Caco-2 (cell line): Measurements from ENCODE around the gene DAB1. TPM values are rescaled to one million over a fixed set of nuclear protein-coding genes. Genes with fewer than 3 reads are reported as not detected.

ENCODE experiments used
- BruUV-seq: library from RNA; stranded (reverse); fragments of 400-500 nt; replicated peaks from 2 replicates; lab custom pipeline; 2021; lab: Mats Ljungman, UMichigan
- CTCF ChIA-PET: fragments of 300-600 bp; sonication (Branson Sonifier 250); formaldehyde crosslinking; loops from one replicate; lab custom pipeline; 2022; ENCODE audit warnings: antibody characterized with exemption; lab: Charles Lee
- POLR2A ChIA-PET: fragments of 300-600 bp; sonication (Branson Sonifier 250); formaldehyde crosslinking; loops from one replicate; lab custom pipeline; 2022; ENCODE audit warnings: antibody characterized with exemption; lab: Charles Lee
- DNase-seq, 2 experiments: peaks; one replicate each; pipeline versions ENCODE4 v3.0.0 to v3.0.0-alpha.2; 2020 to 2022
- H3K27me3 ChIP-seq: replicated peaks from 2 replicates; pipeline ENCODE4 v1.6.0; 2011; ENCODE audit warnings: low read length; ENCODE audit not compliant: control insufficient read depth, insufficient read depth
- H3K36me3 ChIP-seq: 2 replicates; pipeline ENCODE4 v1.5.1; 2011; ENCODE audit warnings: low read length; ENCODE audit not compliant: control insufficient read depth, insufficient read depth
- H3K4me1 ChIP-seq: fragments of 250-450 bp; sonication (Bioruptor Pico); 2 replicates; pipeline ENCODE4 v1.5.1; 2020; ENCODE audit warnings: mild to moderate bottlenecking
- H3K4me3 ChIP-seq: 2 replicates; pipeline ENCODE4 v1.5.1; 2011; ENCODE audit warnings: low read depth, mild to moderate bottlenecking, control low read depth, low read length
- H3K9me3 ChIP-seq: fragments of 250-450 bp; sonication (Bioruptor Pico); 2 replicates; pipeline ENCODE4 v1.5.1; 2020; ENCODE audit warnings: mild to moderate bottlenecking, moderate library complexity
- H3K27ac Mint-ChIP-seq: one replicate; pipeline ENCODE4 v1.8.0; 2022; ENCODE audit warnings: mixed read lengths; ENCODE audit not compliant: unreplicated experiment
- H3K27me3 Mint-ChIP-seq: one replicate; pipeline ENCODE4 v1.8.0; 2022; ENCODE audit warnings: mixed read lengths; ENCODE audit not compliant: insufficient read depth, unreplicated experiment
- H3K36me3 Mint-ChIP-seq: one replicate; pipeline ENCODE4 v1.8.0; 2022; ENCODE audit warnings: mild to moderate bottlenecking, mixed read lengths; ENCODE audit not compliant: insufficient read depth, unreplicated experiment
- H3K4me1 Mint-ChIP-seq: one replicate; pipeline ENCODE4 v1.8.0; 2022; ENCODE audit warnings: low read depth, mixed read lengths; ENCODE audit not compliant: unreplicated experiment
- H3K4me3 Mint-ChIP-seq: one replicate; pipeline ENCODE4 v1.8.0; 2022; ENCODE audit warnings: mild to moderate bottlenecking, moderate library complexity, mixed read lengths; ENCODE audit not compliant: unreplicated experiment
- H3K9me3 Mint-ChIP-seq: one replicate; pipeline ENCODE4 v1.8.0; 2022; ENCODE audit warnings: mixed read lengths; ENCODE audit not compliant: unreplicated experiment
- CTCF ChIP-seq, 2 experiments: fragments of 200-600 bp in 1 of 2; IDR thresholded peaks; 1 replicate in 1 of 2; 2 replicates in 1 of 2; pipeline versions ENCODE4 v1.5.1 to v1.8.0; 2011 to 2022; ENCODE audit warnings: antibody characterized with exemption in 1 of 2, control low read depth in 1 of 2, inconsistent platforms in 1 of 2, low read depth in 1 of 2, low read length in 1 of 2, mild to moderate bottlenecking in 1 of 2, moderate library complexity in 1 of 2; ENCODE audit not compliant: insufficient read depth in 1 of 2, severe bottlenecking in 1 of 2, unreplicated experiment in 1 of 2
- intact Hi-C: fragments of 100-400 bp; cut with micrococcal nuclease; formaldehyde crosslinking; loops from one replicate; pipeline ENCODE4 v1.10.0; 2022; ENCODE audit not compliant: unreplicated experiment
- total RNA-seq: library from RNA; stranded (reverse); gene quantifications from 2 replicates; pipeline ENCODE4 v1.2.3, GENCODE V29; 2022

DAB1 gene
- total RNA-seq, 1 experiment from 2014 or later, result 0.32 TPM

GRCh38 chr1:57325117-57325516 is 98.7 kb downstream of the DAB1 start:
- Mint-ChIP-seq H3K9me3 (no peaks in the 10 kb centered on the region), H3K4me3 (no peak overlapping the region), H3K4me1 (peaks cover 7% of the 10 kb centered on the region), H3K27ac (no peak overlapping the region), H3K27me3 (no peaks in the 10 kb centered on the region), H3K36me3 (no peaks in the 10 kb centered on the region)
- no peak for DNase-seq
- Histone ChIP-seq H3K4me3 (no peak overlapping the region), H3K4me1 (peaks cover 10% of the 10 kb centered on the region; the same call in 1 of the 2 replicates), H3K27me3 (no peaks in the 10 kb centered on the region), H3K9me3 (no peaks in the 10 kb centered on the region), H3K36me3 (no peaks in the 10 kb centered on the region)
- intact Hi-C loops, result no loop called here
- BruUV-seq, result no TSS peak
- POLR2A ChIA-PET, result no interaction called here
- TF ChIP-seq CTCF (IDR thresholded peaks at IDR 0.05; ENCODE audit: insufficient read depth in 1 of 2, low read depth in 1 of 2, low read length in 1 of 2, severe bottlenecking in 1 of 2, unreplicated experiment in 1 of 2), result no peak
- CTCF ChIA-PET, result no interaction called here

DNA sequence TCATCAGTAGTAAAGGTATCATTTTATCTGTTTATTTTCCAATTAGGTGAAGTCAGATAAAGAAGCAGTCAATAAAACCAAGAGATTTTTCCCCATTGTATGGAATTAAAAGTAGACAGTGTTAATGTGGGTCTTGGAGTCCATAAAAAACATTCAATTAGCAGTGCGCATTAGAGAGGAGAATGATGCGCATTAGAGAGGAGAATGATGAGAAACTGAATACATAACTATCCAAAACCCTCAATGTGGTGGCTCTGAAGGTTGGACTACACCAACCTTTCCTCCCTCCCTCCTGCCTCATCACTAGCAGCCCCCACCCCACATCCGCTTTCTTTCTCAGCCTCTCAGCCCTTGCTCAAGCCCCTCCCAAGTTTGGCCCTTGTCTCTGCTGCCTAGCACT is 99.5 kb downstream of the DAB1 start:
- intact Hi-C loops, result no loop called here
- Histone ChIP-seq H3K27me3 (no peaks in the 10 kb centered on the region), H3K4me1 (peaks cover 10% of the 10 kb centered on the region; the same call in 1 of the 2 replicates), H3K9me3 (no peaks in the 10 kb centered on the region), H3K4me3 (no peak overlapping the region), H3K36me3 (no peaks in the 10 kb centered on the region)
- DNase-seq, result no peak
- no peak overlapping the region for H3K27ac Mint-ChIP-seq
- POLR2A ChIA-PET, result no interaction called here
- H3K36me3 Mint-ChIP-seq, result no peaks in the 10 kb centered on the region
- H3K4me3 Mint-ChIP-seq, result no peak overlapping the region
- no peak for TF ChIP-seq CTCF (IDR thresholded peaks at IDR 0.05; ENCODE audit: insufficient read depth in 1 of 2, low read depth in 1 of 2, low read length in 1 of 2, severe bottlenecking in 1 of 2, unreplicated experiment in 1 of 2)
- H3K4me1 Mint-ChIP-seq, result peaks cover 7% of the 10 kb centered on the region
- no peaks in the 10 kb centered on the region for H3K27me3 Mint-ChIP-seq
- BruUV-seq, result no TSS peak
- no peaks in the 10 kb centered on the region for H3K9me3 Mint-ChIP-seq
- CTCF ChIA-PET, result no interaction called here

DNA sequence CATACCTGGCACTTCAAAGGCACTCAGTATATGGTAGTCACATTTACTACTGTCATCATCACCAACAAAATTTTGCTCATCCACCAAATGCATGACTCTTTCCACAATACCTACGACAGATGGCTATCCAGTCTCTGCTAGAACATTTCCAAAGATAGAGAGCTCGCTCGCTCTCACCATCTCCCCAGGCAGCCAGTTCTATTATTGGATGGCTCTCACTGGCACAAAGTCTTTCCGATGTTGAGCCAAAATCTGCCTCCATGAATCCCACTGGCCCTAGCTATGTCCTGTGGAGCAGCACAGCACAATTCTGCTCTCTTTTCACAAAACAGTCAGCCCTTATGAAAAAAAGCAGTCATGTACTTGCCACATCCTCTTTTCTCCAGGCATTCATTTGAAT is 102.1 kb downstream of the DAB1 start:
- intact Hi-C loops, result no loop called here
- peaks cover 7% of the 10 kb centered on the region for H3K4me1 Mint-ChIP-seq
- no TSS peak for BruUV-seq

More for the DNA sequence above, 102.1 kb downstream of the DAB1 start:
- Histone ChIP-seq H3K4me3 (no peak overlapping the region), H3K36me3 (no peaks in the 10 kb centered on the region), H3K27me3 (no peaks in the 10 kb centered on the region), H3K4me1 (peaks cover 10% of the 10 kb centered on the region; the same call in 1 of the 2 replicates), H3K9me3 (no peaks in the 10 kb centered on the region)
- ChIA-PET POLR2A (no interaction called here), CTCF (no interaction called here)
- H3K9me3 Mint-ChIP-seq, result no peaks in the 10 kb centered on the region
- no peaks in the 10 kb centered on the region for H3K36me3 Mint-ChIP-seq
- H3K4me3 Mint-ChIP-seq, result no peak overlapping the region
- TF ChIP-seq CTCF (IDR thresholded peaks at IDR 0.05; ENCODE audit: insufficient read depth in 1 of 2, low read depth in 1 of 2, low read length in 1 of 2, severe bottlenecking in 1 of 2, unreplicated experiment in 1 of 2), result no peak
- DNase-seq, result no peak
- H3K27me3 Mint-ChIP-seq, result no peaks in the 10 kb centered on the region
- H3K27ac Mint-ChIP-seq, result no peak overlapping the region
